HK-2 (cell line): ENCODE results near the gene ERF.
A peak's percentile ranks its signal among the peaks of the same experiment; 100 is the strongest.

Experiments
- DNase-seq: peaks from one replicate; pipeline ENCODE4 v3.0.0-alpha.2; 2018; ENCODE audit not compliant: unreplicated experiment

Gene ERF

GRCh38 chr19:42214810-42215485 is 40.0 kb downstream of the ERF start:
- no peak for DNase-seq

- DNase-seq, result no peak
Observed at GRCh38 chr19:42212886-42213285, 42.0 kb downstream of the ERF start.

GRCh38 chr19:42208612-42209011 is 46.3 kb downstream of the ERF start:
- no peak for DNase-seq

GRCh38 chr19:42207767-42208271 is 47.1 kb downstream of the ERF start:
- peak; percentile 73 for DNase-seq

- peak; percentile 48 for DNase-seq
Observed at GRCh38 chr19:42206871-42207755, 47.8 kb downstream of the ERF start.

- DNase-seq, result no peak
Observed at GRCh38 chr19:42204664-42205063, 50.3 kb downstream of the ERF start.

GRCh38 chr19:42203700-42204099 is 51.2 kb downstream of the ERF start:
- no peak for DNase-seq

- DNase-seq, result no peak
Observed at GRCh38 chr19:42202290-42202880, 52.5 kb downstream of the ERF start.

- DNase-seq, result no peak
Observed at GRCh38 chr19:42201489-42202289, 53.2 kb downstream of the ERF start.

- DNase-seq, result no peak
Observed at GRCh38 chr19:42200116-42200715, 54.7 kb downstream of the ERF start.

GRCh38 chr19:42199440-42200115 is 55.4 kb downstream of the ERF start:
- DNase-seq, result no peak

- no peak for DNase-seq
Observed at GRCh38 chr19:42198676-42199439, 56.1 kb downstream of the ERF start.
